Measurements from ENCODE around the gene SWAP70. TPM values are rescaled to one million over a fixed set of nuclear protein-coding genes. Genes with fewer than 3 reads are reported as not detected.

SWAP70 gene
- total RNA-seq, 1 donor from 2014 or later = 19.1 TPM

GRCh38 chr11:9708544-9708943 is 44.7 kb downstream of the SWAP70 start:
- H3K36me3 Mint-ChIP-seq (ENCODE audit: insufficient read depth) = peaks cover 2% of the 10 kb centered on the region
- peaks cover 15% of the 10 kb centered on the region for H3K4me1 Mint-ChIP-seq (ENCODE audit: low read depth)
- no peak for TF ChIP-seq CTCF (IDR thresholded peaks at IDR 0.05; ENCODE audit: unreplicated experiment)
- peaks cover 3% of the 10 kb centered on the region for H3K9me3 Mint-ChIP-seq (ENCODE audit: low read depth)
- no peaks in the 10 kb centered on the region for H3K27me3 Mint-ChIP-seq
- no peak overlapping the region for H3K4me3 Mint-ChIP-seq (ENCODE audit: low read depth)
- H3K27ac Mint-ChIP-seq = no peak overlapping the region
- no peak for DNase-seq (ENCODE audit: low spot score, unreplicated experiment)

GRCh38 chr11:9710223-9710622 is 46.3 kb downstream of the SWAP70 start:
- Mint-ChIP-seq H3K27ac (no peak overlapping the region), H3K4me1 (ENCODE audit: low read depth) (peaks cover 15% of the 10 kb centered on the region), H3K9me3 (ENCODE audit: low read depth) (peaks cover 3% of the 10 kb centered on the region), H3K36me3 (ENCODE audit: insufficient read depth) (peaks cover 8% of the 10 kb centered on the region), H3K27me3 (no peaks in the 10 kb centered on the region), H3K4me3 (ENCODE audit: low read depth) (no peak overlapping the region)
- no peak for DNase-seq (ENCODE audit: low spot score, unreplicated experiment)
- TF ChIP-seq CTCF (IDR thresholded peaks at IDR 0.05; ENCODE audit: unreplicated experiment) = no peak

- TF ChIP-seq CTCF (IDR thresholded peaks at IDR 0.05; ENCODE audit: unreplicated experiment) = no peak
- Mint-ChIP-seq H3K27me3 (no peaks in the 10 kb centered on the region), H3K9me3 (ENCODE audit: low read depth) (peaks cover 3% of the 10 kb centered on the region), H3K36me3 (ENCODE audit: insufficient read depth) (peaks cover 11% of the 10 kb centered on the region), H3K4me3 (ENCODE audit: low read depth) (no peak overlapping the region), H3K27ac (peak overlapping the region; percentile 59), H3K4me1 (ENCODE audit: low read depth) (peaks cover 15% of the 10 kb centered on the region)
- DNase-seq (ENCODE audit: low spot score, unreplicated experiment) = no peak
Observed at GRCh38 chr11:9710852-9711251, 47.0 kb downstream of the SWAP70 start.

- Mint-ChIP-seq H3K27me3 (no peaks in the 10 kb centered on the region), H3K27ac (peak overlapping the region; percentile 59), H3K4me3 (ENCODE audit: low read depth) (no peak overlapping the region), H3K36me3 (ENCODE audit: insufficient read depth) (peaks cover 11% of the 10 kb centered on the region), H3K4me1 (ENCODE audit: low read depth) (peaks cover 15% of the 10 kb centered on the region), H3K9me3 (ENCODE audit: low read depth) (peaks cover 3% of the 10 kb centered on the region)
- no peak for TF ChIP-seq CTCF (IDR thresholded peaks at IDR 0.05; ENCODE audit: unreplicated experiment)
- DNase-seq (ENCODE audit: low spot score, unreplicated experiment) = no peak
Observed at GRCh38 chr11:9711454-9712307, 47.8 kb downstream of the SWAP70 start.

GRCh38 chr11:9714272-9714940 is 50.5 kb downstream of the SWAP70 start:
- no peak overlapping the region for H3K27ac Mint-ChIP-seq
- DNase-seq (ENCODE audit: low spot score, unreplicated experiment) = no peak
- TF ChIP-seq CTCF (IDR thresholded peaks at IDR 0.05; ENCODE audit: unreplicated experiment) = no peak
- H3K4me3 Mint-ChIP-seq (ENCODE audit: low read depth) = no peak overlapping the region
- H3K4me1 Mint-ChIP-seq (ENCODE audit: low read depth) = peaks cover 17% of the 10 kb centered on the region
- H3K27me3 Mint-ChIP-seq = no peaks in the 10 kb centered on the region
- peaks cover 9% of the 10 kb centered on the region for H3K36me3 Mint-ChIP-seq (ENCODE audit: insufficient read depth)
- no peaks in the 10 kb centered on the region for H3K9me3 Mint-ChIP-seq (ENCODE audit: low read depth)
